Lower leg skin (tissue), 4 donors: ENCODE results near the gene ASB5. TPM values are rescaled to one million over a fixed set of nuclear protein-coding genes. Genes with fewer than 3 reads are reported as not detected.

Source experiments
- DNase-seq, 2 donors: peaks; one replicate each; pipeline ENCODE4 v3.0.0-alpha.2; 2019; ENCODE audit warnings: low spot score in 2 of 2
- H3K4me3 ChIP-seq: fragments of 200-600 bp; sonication (generic); 2 replicates; pipeline ENCODE4 v1.5.1; 2017; ENCODE audit warnings: mild to moderate bottlenecking, low read depth; ENCODE audit not compliant: poor library complexity, severe bottlenecking
- CTCF ChIP-seq, 3 donors: fragments of 450-650 bp; IDR thresholded peaks; one replicate each; pipeline ENCODE4 v1.5.1; 2016; ENCODE audit warnings: antibody characterized with exemption in 3 of 3, mild to moderate bottlenecking in 3 of 3, moderate library complexity in 2 of 3
- POLR2A ChIP-seq, 2 donors: fragments of 450-650 bp; IDR thresholded peaks; one replicate each; pipeline ENCODE4 v1.6.1; 2016 to 2017; ENCODE audit warnings: antibody characterized with exemption in 2 of 2, mild to moderate bottlenecking in 1 of 2, moderate library complexity in 1 of 2
- WGBS, 2 donors: methylation state at CpG; one replicate each; pipeline ENCODE4 v1.1.5; 2018; 5-methylcytosine and 5-hydroxymethylcytosine counted together
- intact Hi-C: fragments of 100-400 bp; cut with DNase I; formaldehyde crosslinking; loops from one replicate; pipeline ENCODE4 v1.15.0; 2023; ENCODE audit warnings: low total_unique reads
- total RNA-seq, 4 donors: library from RNA; depleted of rRNA; stranded (reverse); fragments of >200 nt; gene quantifications; one replicate each; pipeline ENCODE4 v1.1.0, GENCODE V29; 2016

The ASB5 gene
- total RNA-seq, 4 donors from 2014 or later: 0.07 TPM; not detected in 3

- intact Hi-C loops: no loop called here
- WGBS, 2 donors: 74% methylated on average over 13 of the region's 13 CpGs
- no peak overlapping the region for H3K4me3 ChIP-seq
- DNase-seq: no peak
- TF ChIP-seq POLR2A (IDR thresholded peaks at IDR 0.05) (no peak), CTCF (IDR thresholded peaks at IDR 0.05) (no peak)
Measured at GRCh38 chr4:176277162-176277904, 8.3 kb upstream of the ASB5 start.

- TF ChIP-seq CTCF (IDR thresholded peaks at IDR 0.05): no peak
- no peak for TF ChIP-seq POLR2A (IDR thresholded peaks at IDR 0.05)
- intact Hi-C loops: no loop called here
- DNase-seq: no peak
- WGBS, 2 donors: 80 to 82% methylated on average over 8 of the region's 8 CpGs
- H3K4me3 ChIP-seq: no peak overlapping the region
Measured at GRCh38 chr4:176276710-176277109, 7.7 kb upstream of the ASB5 start.

- no peak for DNase-seq
- TF ChIP-seq CTCF (IDR thresholded peaks at IDR 0.05): no peak
- no peak for TF ChIP-seq POLR2A (IDR thresholded peaks at IDR 0.05)
- intact Hi-C loops: no loop called here
- H3K4me3 ChIP-seq: no peak overlapping the region
Measured at GRCh38 chr4:176274441-176274840, 5.4 kb upstream of the ASB5 start.

- no peak for DNase-seq
- intact Hi-C loops: no loop called here
- TF ChIP-seq POLR2A (IDR thresholded peaks at IDR 0.05): no peak
- TF ChIP-seq CTCF (IDR thresholded peaks at IDR 0.05): no peak
- WGBS, 2 donors: 82 to 83% methylated on average over 4 of the region's 4 CpGs
- H3K4me3 ChIP-seq: no peak overlapping the region
Measured at GRCh38 chr4:176273736-176274135, 4.7 kb upstream of the ASB5 start.

- no peak overlapping the region for H3K4me3 ChIP-seq
- WGBS, 2 donors: 63 to 75% methylated on average over 3 of the region's 3 CpGs
- intact Hi-C loops: no loop called here
- TF ChIP-seq CTCF (IDR thresholded peaks at IDR 0.05) (no peak), POLR2A (IDR thresholded peaks at IDR 0.05) (no peak)
- no peak for DNase-seq
Measured at GRCh38 chr4:176272799-176273198, 3.8 kb upstream of the ASB5 start.

- intact Hi-C loops: no loop called here
- WGBS, 2 donors: 82 to 85% methylated on average over 3 of the region's 3 CpGs
- no peak for DNase-seq
- TF ChIP-seq CTCF (IDR thresholded peaks at IDR 0.05): no peak
- TF ChIP-seq POLR2A (IDR thresholded peaks at IDR 0.05): no peak
- H3K4me3 ChIP-seq: no peak overlapping the region
Measured at GRCh38 chr4:176271749-176272148, 2.7 kb upstream of the ASB5 start.
